Testis (tissue), 3 donors: Measurements from ENCODE around the gene SLC25A26. TPM values are rescaled to one million over a fixed set of nuclear protein-coding genes. Genes with fewer than 3 reads are reported as not detected.

Source experiments
- DNase-seq: peaks from one replicate; pipeline ENCODE4 v3.0.0-alpha.2; 2019
- H3K27ac ChIP-seq, 2 donors: fragments of 200-600 bp; sonication (generic); one replicate each; pipeline ENCODE4 v1.5.1; 2019
- H3K27me3 ChIP-seq: fragments of 200-600 bp; sonication (generic); one replicate; pipeline ENCODE4 v1.5.1; 2019
- H3K36me3 ChIP-seq: fragments of 200-600 bp; sonication (generic); one replicate; pipeline ENCODE4 v1.5.1; 2017; ENCODE audit warnings: low read depth; ENCODE audit errors: missing control alignments
- H3K4me1 ChIP-seq: fragments of 200-600 bp; sonication (generic); one replicate; pipeline ENCODE4 v1.5.1; 2019
- H3K4me3 ChIP-seq, 2 donors: fragments of 200-600 bp; sonication (generic); one replicate each; pipeline ENCODE4 v1.5.1; 2017 to 2019
- H3K9me3 ChIP-seq: fragments of 200-600 bp; sonication (generic); one replicate; pipeline ENCODE4 v1.5.1; 2017
- POLR2A ChIP-seq: fragments of 450-650 bp; IDR thresholded peaks from one replicate; pipeline ENCODE4 v1.6.1; 2017; ENCODE audit warnings: antibody characterized with exemption, mild to moderate bottlenecking, moderate library complexity
- WGBS, 2 donors: methylation state at CpG; one replicate each; pipeline ENCODE4 v1.1.5; 2018; 5-methylcytosine and 5-hydroxymethylcytosine counted together
- intact Hi-C: fragments of 100-400 bp; cut with DNase I; formaldehyde crosslinking; loops from one replicate; pipeline ENCODE4 v1.15.1; 2023; ENCODE audit warnings: low total_unique reads
- polyA plus RNA-seq: library from polyadenylated mRNA; stranded (reverse); fragments of 350-450 nt; fragmentation: Illumina TruSeq; extraction: RNeasy Lipid Tissue Mini Kit (QIAGEN cat#74804); gene quantifications from one replicate; pipeline ENCODE4 v1.2.3, GENCODE V29; 2014; ENCODE audit warnings: low read depth, low replicate concordance; ENCODE audit not compliant: insufficient read depth
- total RNA-seq, 2 donors: library from RNA; depleted of rRNA; stranded (reverse); fragments of >200 nt; gene quantifications; one replicate each; pipeline ENCODE4 v1.2.3, GENCODE V29; 2016
- TF ChIP-seq, protein P1 (sequence below), 3 experiments: fragments of 450-650 bp in 2 of 3; fragments of 200-600 bp in 1 of 3; sonication (generic) in 1 of 3; IDR thresholded peaks; one replicate each; pipeline ENCODE4 v1.5.1; 2016 to 2019; ENCODE audit warnings: antibody characterized with exemption in 3 of 3, mild to moderate bottlenecking in 2 of 3, moderate library complexity in 1 of 3

Gene SLC25A26
- total and polyA plus RNA-seq, 3 donors from 2014 or later: 29.7 to 30.5 (median 30.0) TPM

DNA sequence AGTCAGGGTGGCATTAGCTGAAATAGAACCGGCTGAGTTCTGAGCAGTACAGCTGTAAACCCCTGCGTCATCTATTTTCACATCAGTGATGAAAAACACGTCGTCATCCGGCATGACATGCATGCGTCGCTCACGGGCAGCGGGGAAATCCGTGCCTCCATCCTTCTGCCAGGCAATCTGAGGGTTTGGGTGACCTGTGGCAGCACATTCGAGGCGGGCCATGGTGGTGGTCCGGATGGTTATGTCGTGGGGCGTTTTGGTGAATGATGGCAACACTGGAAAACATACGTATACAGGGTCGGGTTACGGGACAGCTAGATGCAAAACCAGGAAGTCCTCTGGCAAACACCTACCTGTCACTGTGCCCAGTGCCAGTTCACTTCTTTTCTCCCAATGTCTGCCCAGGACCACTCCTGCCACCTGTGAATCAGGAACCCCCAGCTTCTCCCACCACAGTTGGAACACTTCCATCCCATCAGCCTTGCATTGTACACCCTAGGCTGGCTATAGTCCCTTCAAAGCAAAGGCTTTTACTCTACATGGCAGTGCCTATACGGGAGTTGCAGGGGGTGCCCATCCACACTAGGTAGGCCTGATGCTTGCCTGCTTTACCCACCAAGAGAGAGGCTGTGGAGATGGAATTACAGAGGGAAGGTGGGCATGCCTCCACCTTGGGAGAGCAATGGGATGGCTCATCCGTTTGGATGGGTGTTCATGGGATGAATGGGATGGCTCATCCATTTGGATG lies 163.4 kb downstream of the SLC25A26 start:
- no peak overlapping the region for H3K27ac ChIP-seq
- H3K4me3 ChIP-seq: no peak overlapping the region
- intact Hi-C loops: no loop called here
- TF ChIP-seq POLR2A: no peak
- TF ChIP-seq, protein P1, sequence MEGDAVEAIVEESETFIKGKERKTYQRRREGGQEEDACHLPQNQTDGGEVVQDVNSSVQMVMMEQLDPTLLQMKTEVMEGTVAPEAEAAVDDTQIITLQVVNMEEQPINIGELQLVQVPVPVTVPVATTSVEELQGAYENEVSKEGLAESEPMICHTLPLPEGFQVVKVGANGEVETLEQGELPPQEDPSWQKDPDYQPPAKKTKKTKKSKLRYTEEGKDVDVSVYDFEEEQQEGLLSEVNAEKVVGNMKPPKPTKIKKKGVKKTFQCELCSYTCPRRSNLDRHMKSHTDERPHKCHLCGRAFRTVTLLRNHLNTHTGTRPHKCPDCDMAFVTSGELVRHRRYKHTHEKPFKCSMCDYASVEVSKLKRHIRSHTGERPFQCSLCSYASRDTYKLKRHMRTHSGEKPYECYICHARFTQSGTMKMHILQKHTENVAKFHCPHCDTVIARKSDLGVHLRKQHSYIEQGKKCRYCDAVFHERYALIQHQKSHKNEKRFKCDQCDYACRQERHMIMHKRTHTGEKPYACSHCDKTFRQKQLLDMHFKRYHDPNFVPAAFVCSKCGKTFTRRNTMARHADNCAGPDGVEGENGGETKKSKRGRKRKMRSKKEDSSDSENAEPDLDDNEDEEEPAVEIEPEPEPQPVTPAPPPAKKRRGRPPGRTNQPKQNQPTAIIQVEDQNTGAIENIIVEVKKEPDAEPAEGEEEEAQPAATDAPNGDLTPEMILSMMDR (IDR thresholded peaks at IDR 0.05): no peak
- H3K9me3 ChIP-seq: no peaks in the 10 kb centered on the region
- WGBS, 2 donors: 96 to 97% methylated on average over 20 of the region's 20 CpGs
- DNase-seq: no peak
- H3K27me3 ChIP-seq: no peaks in the 10 kb centered on the region
- no peaks in the 10 kb centered on the region for H3K36me3 ChIP-seq
- H3K4me1 ChIP-seq: no peaks in the 10 kb centered on the region

DNA sequence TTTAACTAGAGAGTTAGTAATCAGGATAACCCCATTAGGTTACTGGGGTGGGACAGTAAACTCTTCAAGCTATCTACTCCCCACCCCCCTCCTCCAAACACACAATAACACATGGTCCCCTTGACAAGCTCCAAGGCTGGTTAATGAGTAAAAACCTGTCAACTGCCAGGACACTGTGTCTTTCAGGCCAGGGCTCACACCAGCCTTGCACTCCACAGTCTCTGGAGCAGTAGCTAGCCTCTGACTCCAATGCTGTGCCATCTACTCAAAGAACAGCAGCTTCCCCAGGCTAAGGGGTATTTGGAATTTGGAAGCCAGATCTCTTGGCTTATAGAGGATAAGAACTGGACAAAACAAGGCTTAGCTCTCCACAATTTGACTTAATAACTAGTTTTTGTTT lies 164.3 kb downstream of the SLC25A26 start:
- no peaks in the 10 kb centered on the region for H3K36me3 ChIP-seq
- no peak overlapping the region for H3K4me3 ChIP-seq
- DNase-seq: no peak
- TF ChIP-seq POLR2A: no peak
- TF ChIP-seq, protein P1 (IDR thresholded peaks at IDR 0.05): no peak
- intact Hi-C loops: no loop called here
- H3K4me1 ChIP-seq: no peaks in the 10 kb centered on the region
- H3K27ac ChIP-seq: no peak overlapping the region
- no peaks in the 10 kb centered on the region for H3K9me3 ChIP-seq
- no peaks in the 10 kb centered on the region for H3K27me3 ChIP-seq

GRCh38 chr3:66386011-66386924 lies 165.5 kb downstream of the SLC25A26 start:
- TF ChIP-seq, protein P1 (IDR thresholded peaks at IDR 0.05): no peak
- no peak for TF ChIP-seq POLR2A
- 95 to 99% methylated on average over 12 of the region's 12 CpGs for WGBS, 2 donors
- H3K4me3 ChIP-seq: no peak overlapping the region
- no peak for DNase-seq
- H3K27ac ChIP-seq: no peak overlapping the region
- no peaks in the 10 kb centered on the region for H3K27me3 ChIP-seq
- intact Hi-C loops: no loop called here
- H3K9me3 ChIP-seq: no peaks in the 10 kb centered on the region
- H3K36me3 ChIP-seq: no peaks in the 10 kb centered on the region
- no peaks in the 10 kb centered on the region for H3K4me1 ChIP-seq

DNA sequence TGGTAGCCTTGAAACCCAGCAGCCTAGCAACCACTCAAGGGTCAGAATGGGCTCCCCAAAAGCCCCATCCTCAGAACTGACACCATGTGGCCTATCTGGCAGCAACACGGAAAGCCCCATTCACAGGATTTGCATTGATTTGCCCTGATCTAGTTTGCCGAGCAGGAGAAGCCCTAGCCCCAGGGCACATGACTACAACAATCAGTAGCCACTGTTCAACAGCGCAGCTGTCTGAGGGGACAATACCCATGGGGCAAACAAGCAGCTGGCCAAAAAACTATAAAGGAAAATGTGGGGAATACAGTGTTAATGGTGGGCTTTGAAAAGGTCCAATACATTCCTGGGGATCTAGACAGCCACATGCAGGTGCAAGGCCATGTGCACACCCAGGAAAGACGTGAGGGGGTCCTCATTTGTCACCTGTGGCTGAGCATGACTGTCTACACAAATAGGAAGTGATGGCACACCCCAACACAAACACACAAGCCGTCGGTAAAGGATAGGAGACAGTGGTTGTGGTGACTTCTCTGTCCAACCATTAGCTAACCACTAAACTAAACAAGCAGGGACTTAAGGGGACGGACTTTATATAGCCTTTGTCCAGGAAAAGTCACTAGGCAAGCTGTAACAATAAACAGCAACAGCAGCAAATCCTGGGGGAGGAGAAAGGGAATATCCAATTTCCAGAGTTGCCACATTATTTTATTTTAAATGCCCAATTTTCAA lies 166.3 kb downstream of the SLC25A26 start:
- H3K9me3 ChIP-seq: no peaks in the 10 kb centered on the region
- no peak for DNase-seq
- no peaks in the 10 kb centered on the region for H3K36me3 ChIP-seq
- no peak overlapping the region for H3K4me3 ChIP-seq
- intact Hi-C loops: no loop called here
- TF ChIP-seq, protein P1 (IDR thresholded peaks at IDR 0.05): no peak
- TF ChIP-seq POLR2A: no peak
- 94 to 96% methylated on average over 6 to 7 of the region's 7 CpGs for WGBS, 2 donors
- H3K4me1 ChIP-seq: peaks cover under 1% of the 10 kb centered on the region
- H3K27me3 ChIP-seq: no peaks in the 10 kb centered on the region
- no peak overlapping the region for H3K27ac ChIP-seq
